ENCODE results near the gene PRR36.
A peak's percentile ranks its signal among the peaks of the same experiment; 100 is the strongest.

The PRR36 gene

DNA sequence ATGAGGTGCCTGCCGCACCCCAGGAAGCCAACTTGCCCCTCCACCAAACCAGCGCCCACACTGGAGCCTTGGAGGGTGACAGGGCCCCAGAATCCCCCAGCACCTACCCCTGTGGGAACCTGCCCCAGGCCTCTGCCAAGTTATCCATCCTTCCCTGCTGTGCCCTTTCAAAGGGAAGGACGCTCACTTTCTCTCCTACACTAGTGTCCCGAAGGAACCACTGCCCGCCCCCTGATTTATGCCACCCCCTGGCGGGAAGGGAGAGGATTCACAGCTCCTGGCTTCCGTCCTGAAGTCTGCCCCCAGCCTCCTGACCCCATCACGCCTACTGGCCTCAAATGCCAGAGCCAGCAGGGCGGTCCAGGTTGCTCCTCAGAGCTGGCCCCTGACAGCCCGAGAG lies 42.7 kb downstream of the PRR36 start:
- H3K4me3 ChIP-seq (ENCODE audit: low read length): peak overlapping the region; percentile 63
- TF ChIP-seq, protein P1, sequence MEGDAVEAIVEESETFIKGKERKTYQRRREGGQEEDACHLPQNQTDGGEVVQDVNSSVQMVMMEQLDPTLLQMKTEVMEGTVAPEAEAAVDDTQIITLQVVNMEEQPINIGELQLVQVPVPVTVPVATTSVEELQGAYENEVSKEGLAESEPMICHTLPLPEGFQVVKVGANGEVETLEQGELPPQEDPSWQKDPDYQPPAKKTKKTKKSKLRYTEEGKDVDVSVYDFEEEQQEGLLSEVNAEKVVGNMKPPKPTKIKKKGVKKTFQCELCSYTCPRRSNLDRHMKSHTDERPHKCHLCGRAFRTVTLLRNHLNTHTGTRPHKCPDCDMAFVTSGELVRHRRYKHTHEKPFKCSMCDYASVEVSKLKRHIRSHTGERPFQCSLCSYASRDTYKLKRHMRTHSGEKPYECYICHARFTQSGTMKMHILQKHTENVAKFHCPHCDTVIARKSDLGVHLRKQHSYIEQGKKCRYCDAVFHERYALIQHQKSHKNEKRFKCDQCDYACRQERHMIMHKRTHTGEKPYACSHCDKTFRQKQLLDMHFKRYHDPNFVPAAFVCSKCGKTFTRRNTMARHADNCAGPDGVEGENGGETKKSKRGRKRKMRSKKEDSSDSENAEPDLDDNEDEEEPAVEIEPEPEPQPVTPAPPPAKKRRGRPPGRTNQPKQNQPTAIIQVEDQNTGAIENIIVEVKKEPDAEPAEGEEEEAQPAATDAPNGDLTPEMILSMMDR (IDR thresholded peaks at IDR 0.05; ENCODE audit: insufficient read depth, low read depth, low read length, missing control alignments): peak; percentile 57
- DNase-seq (ENCODE audit: low read depth): peak; percentile 56

DNA sequence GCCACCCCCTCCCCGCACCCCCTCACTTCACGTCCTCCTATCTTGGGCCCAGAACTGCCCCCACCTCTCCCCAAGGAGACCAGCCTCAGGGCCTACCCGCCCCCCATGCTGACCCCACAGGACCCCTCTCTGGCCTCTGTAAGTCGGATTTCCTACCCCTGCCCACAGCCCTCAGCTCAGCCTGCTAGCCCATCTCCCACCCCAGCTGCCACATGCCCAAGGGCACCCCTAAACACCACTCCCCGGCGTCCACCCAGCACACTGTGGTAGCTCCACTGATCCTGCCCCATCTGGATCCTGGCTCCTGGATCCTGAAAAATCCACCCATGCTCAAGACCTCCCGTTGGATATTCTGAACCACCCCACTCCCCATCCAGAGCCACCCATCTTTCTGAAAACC lies 43.4 kb downstream of the PRR36 start:
- peak overlapping the region; percentile 63 for H3K4me3 ChIP-seq (ENCODE audit: low read length)
- no peak for DNase-seq (ENCODE audit: low read depth)
- TF ChIP-seq, protein P1 (IDR thresholded peaks at IDR 0.05; ENCODE audit: insufficient read depth, low read depth, low read length, missing control alignments): no peak

DNA sequence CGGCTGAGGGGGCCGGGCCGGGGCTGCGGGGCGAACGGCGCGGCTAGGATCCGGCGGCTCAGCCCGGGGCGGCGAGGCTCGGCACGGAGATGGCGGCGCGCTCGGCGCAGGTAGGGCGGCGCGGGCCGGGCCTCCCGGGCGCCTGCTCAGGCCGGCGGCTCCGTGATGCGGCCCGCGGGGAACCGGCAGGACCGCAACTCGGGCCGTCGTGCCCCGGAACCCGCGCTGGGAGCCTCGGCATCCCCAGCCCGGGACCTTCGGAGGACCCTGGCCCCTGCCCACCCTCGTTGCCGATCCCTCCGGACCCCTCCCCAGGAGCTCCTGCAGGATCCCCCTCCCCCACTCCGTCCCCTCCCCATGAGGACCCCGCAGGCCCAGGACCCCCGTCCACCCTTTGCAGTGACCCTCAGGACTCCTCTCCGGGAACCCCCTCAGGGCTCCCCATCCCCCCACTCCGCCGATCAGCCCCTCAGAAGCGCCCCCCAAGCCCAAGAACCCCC lies 43.9 kb downstream of the PRR36 start:
- peak overlapping the region; percentile 63 for H3K4me3 ChIP-seq (ENCODE audit: low read length)
- TF ChIP-seq, protein P1 (IDR thresholded peaks at IDR 0.05; ENCODE audit: insufficient read depth, low read depth, low read length, missing control alignments): no peak
- DNase-seq (ENCODE audit: low read depth): no peak

DNA sequence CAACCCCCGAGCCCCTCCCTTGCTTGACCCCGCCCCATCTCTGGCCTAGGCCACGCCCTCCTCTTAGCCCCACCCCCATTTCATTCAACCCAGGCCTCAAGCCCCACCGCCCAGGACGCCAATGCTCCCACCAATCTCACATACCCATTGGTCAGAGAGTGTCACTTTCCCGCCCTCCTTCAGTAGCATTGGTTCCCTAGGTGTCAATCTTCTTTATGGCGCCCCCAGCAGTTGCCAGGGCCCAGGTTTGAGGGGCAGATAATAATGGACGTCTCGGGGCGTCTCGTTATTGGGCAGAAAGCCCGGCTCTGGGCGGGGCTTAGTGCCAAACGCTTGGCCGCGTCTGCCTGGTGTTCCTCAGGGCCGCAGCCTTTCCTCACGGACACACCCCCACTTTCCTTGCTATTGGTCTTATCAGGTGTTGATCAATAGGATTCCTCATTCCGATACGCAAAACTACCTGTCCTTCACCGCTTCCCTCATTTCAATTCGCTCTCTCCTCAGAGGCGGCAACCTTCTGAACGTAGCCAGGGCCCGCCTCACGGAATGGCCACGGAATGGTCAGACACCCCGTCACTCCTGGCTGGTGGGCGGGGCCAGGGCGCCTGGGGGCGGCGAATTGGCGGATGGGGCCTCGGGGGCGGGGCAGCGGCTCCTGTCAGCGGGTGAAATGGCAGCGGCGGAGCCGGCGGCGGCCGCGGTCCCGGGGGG lies 44.5 kb downstream of the PRR36 start, which contains the start of gene EVI5L:
EVI5L (plus strand) TSS at position 658 of the 711 bp plus-strand sequence. CDS start 16,325 bp downstream, outside the sequence.
- TF ChIP-seq, protein P1 (IDR thresholded peaks at IDR 0.05; ENCODE audit: insufficient read depth, low read depth, low read length, missing control alignments): no peak
- peak; percentile 100 for DNase-seq (ENCODE audit: low read depth)
- H3K4me3 ChIP-seq (ENCODE audit: low read length): peak within 1 kb of the TSS; percentile 63

DNA sequence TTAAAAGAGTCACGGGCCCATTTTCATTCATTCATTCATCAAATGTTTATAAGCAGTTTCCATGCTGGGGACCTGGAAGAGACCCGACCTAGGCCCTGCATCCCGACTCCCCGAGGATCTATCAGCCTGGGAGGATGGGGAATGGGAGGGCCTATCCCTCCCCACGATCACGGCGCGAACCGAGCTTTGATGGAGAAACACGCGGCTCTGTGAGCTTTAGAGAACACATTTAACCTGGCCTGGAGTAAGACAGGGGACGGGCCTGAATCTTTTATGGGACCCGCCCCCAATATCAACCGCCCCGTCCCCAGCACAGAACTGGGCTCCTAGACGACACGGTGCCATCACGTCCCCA lies 45.0 kb downstream of the PRR36 start:
- TF ChIP-seq, protein P1 (IDR thresholded peaks at IDR 0.05; ENCODE audit: insufficient read depth, low read depth, low read length, missing control alignments): no peak
- no peak for DNase-seq (ENCODE audit: low read depth)
- H3K4me3 ChIP-seq (ENCODE audit: low read length): peak overlapping the region; percentile 25

DNA sequence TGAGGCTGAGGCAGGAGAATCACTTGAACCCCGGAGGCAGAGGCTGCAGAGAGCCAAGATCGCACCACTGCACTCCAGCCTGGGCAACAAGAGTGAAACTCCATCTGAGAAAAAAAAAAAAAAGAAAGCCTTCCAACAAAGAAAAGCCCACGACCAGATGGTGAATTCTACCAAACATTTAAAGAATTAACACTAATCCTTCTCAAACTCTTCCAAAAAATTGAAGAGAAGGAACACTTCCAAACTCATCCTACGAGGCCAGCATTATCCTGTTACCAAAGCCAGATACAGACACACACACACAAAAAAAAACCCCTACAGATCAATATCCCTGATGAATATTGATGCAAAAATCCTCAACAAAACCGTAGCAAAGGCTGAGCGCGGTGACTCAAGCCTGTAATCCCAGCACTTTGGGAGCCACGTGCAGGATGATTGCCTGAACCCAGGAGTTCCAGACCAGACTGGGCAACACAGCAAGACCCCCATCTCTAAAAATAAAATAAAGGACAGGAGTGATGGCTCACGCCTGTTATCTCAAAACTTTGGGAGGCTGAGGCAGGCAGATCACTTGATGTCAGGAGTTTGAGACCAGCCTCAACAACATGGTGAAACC lies 50.4 kb downstream of the PRR36 start:
- TF ChIP-seq, protein P1 (IDR thresholded peaks at IDR 0.05; ENCODE audit: insufficient read depth, low read depth, low read length, missing control alignments): no peak
- no peak overlapping the region for H3K4me3 ChIP-seq (ENCODE audit: low read length)
- DNase-seq (ENCODE audit: low read depth): no peak
